KMS-11 (cell line): Measurements from ENCODE around the gene ACR.

ENCODE experiments used
- H2AFZ ChIP-seq: fragments of 200-600 bp; sonication (generic); 2 replicates; pipeline ENCODE4 v1.6.1; 2016; ENCODE audit warnings: antibody characterized with exemption, mixed run types, low read depth
- H3K27ac ChIP-seq: fragments of 200-600 bp; sonication (generic); 2 replicates; pipeline ENCODE4 v1.6.1; 2016; ENCODE audit warnings: mild to moderate bottlenecking, mixed run types
- H3K27me3 ChIP-seq: fragments of 200-600 bp; sonication (generic); 2 replicates; pipeline ENCODE4 v1.6.1; 2017; ENCODE audit warnings: mild to moderate bottlenecking, low read depth, mixed run types, moderate library complexity; ENCODE audit not compliant: insufficient read depth
- H3K36me3 ChIP-seq: fragments of 200-600 bp; sonication (generic); 2 replicates; pipeline ENCODE4 v1.6.1; 2017; ENCODE audit warnings: mild to moderate bottlenecking, mixed run types; ENCODE audit not compliant: insufficient read depth
- H3K4me1 ChIP-seq: fragments of 200-600 bp; sonication (generic); 2 replicates; pipeline ENCODE4 v1.6.1; 2016; ENCODE audit warnings: mild to moderate bottlenecking, low read depth, mixed run types; ENCODE audit not compliant: poor library complexity, severe bottlenecking
- H3K4me2 ChIP-seq: fragments of 200-600 bp; sonication (generic); 2 replicates; pipeline ENCODE4 v1.7.0; 2016; ENCODE audit warnings: mild to moderate bottlenecking, mixed run types
- H3K4me3 ChIP-seq: fragments of 200-600 bp; sonication (generic); IDR thresholded peaks from 2 replicates; pipeline ENCODE4 v1.6.1; 2017; ENCODE audit warnings: low read depth, low read length, mixed read lengths; ENCODE audit not compliant: insufficient read depth
- H3K79me2 ChIP-seq: fragments of 200-600 bp; sonication (generic); 2 replicates; pipeline ENCODE4 v1.6.1; 2016; ENCODE audit warnings: low read depth, mixed run types; ENCODE audit not compliant: insufficient read depth
- H3K9ac ChIP-seq: fragments of 200-600 bp; sonication (generic); 2 replicates; pipeline ENCODE4 v1.6.1; 2016; ENCODE audit warnings: mild to moderate bottlenecking, mixed run types
- H4K20me1 ChIP-seq: fragments of 200-600 bp; sonication (generic); 2 replicates; pipeline ENCODE4 v1.6.1; 2016; ENCODE audit warnings: mild to moderate bottlenecking, mixed run types; ENCODE audit not compliant: insufficient read depth
- TF ChIP-seq, protein P1 (sequence below): fragments of 200-600 bp; sonication (generic); conservative IDR thresholded peaks from 2 replicates; pipeline ENCODE4 v1.6.1; 2017; ENCODE audit warnings: low read depth, mild to moderate bottlenecking, antibody characterized with exemption, low read length, moderate library complexity, mixed read lengths

The ACR gene

DNA sequence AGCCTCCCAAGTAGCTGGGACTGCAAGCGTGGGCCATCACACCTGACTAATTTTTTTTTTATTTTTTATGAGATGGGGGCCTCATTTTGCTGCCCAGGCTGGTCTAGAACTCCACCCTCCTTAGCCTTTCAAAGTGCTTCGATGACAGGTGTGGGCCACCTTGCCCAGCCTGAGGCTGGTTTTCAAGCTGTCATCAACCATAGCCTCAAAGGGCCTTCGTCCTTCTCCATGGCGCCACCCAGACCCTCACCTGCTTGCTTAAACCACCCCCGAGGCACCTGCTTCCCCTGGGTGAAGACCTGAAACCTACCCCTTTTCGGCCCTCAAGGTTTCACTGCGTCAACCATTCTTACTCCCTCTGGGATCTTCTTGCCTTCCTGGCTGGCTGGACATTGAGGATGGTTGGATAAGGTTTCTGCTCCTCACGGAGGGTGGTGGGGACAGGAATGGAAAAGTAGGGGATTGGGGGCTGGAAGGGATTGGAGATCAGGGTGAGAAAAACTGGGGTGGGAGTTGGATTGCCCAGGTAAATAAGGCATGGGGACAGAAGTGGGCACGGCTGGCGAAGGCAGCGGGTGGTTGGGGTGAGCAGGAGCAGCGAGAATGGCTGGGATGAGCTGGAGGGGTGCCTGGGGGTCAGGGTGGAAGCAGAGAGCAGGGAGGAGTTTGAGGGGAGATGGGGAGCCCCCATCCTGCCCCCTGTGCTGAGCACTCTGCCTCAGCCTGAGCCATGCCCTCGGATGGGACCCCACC, 2.8 kb upstream of the ACR start:
- H3K36me3 ChIP-seq, result no peaks in the 10 kb centered on the region
- H3K27me3 ChIP-seq, result no peaks in the 10 kb centered on the region
- H3K9ac ChIP-seq, result no peak overlapping the region
- peaks cover 23% of the 10 kb centered on the region for H3K4me1 ChIP-seq
- no peak overlapping the region for H3K4me3 ChIP-seq
- H3K79me2 ChIP-seq, result no peaks in the 10 kb centered on the region
- H4K20me1 ChIP-seq, result no peaks in the 10 kb centered on the region
- H3K4me2 ChIP-seq, result no peak overlapping the region
- TF ChIP-seq, protein P1, sequence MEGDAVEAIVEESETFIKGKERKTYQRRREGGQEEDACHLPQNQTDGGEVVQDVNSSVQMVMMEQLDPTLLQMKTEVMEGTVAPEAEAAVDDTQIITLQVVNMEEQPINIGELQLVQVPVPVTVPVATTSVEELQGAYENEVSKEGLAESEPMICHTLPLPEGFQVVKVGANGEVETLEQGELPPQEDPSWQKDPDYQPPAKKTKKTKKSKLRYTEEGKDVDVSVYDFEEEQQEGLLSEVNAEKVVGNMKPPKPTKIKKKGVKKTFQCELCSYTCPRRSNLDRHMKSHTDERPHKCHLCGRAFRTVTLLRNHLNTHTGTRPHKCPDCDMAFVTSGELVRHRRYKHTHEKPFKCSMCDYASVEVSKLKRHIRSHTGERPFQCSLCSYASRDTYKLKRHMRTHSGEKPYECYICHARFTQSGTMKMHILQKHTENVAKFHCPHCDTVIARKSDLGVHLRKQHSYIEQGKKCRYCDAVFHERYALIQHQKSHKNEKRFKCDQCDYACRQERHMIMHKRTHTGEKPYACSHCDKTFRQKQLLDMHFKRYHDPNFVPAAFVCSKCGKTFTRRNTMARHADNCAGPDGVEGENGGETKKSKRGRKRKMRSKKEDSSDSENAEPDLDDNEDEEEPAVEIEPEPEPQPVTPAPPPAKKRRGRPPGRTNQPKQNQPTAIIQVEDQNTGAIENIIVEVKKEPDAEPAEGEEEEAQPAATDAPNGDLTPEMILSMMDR, result no peak
- no peak overlapping the region for H3K27ac ChIP-seq
- no peak overlapping the region for H2AFZ ChIP-seq

GRCh38 chr22:50735739-50736030, 2.3 kb upstream of the ACR start:
- H3K36me3 ChIP-seq, result no peaks in the 10 kb centered on the region
- H3K79me2 ChIP-seq, result no peaks in the 10 kb centered on the region
- H3K9ac ChIP-seq, result no peak overlapping the region
- no peak overlapping the region for H3K27ac ChIP-seq
- no peak overlapping the region for H3K4me3 ChIP-seq
- H3K4me2 ChIP-seq, result no peak overlapping the region
- peaks cover 23% of the 10 kb centered on the region for H3K4me1 ChIP-seq
- H4K20me1 ChIP-seq, result no peaks in the 10 kb centered on the region
- H3K27me3 ChIP-seq, result no peaks in the 10 kb centered on the region
- TF ChIP-seq, protein P1, result no peak
- H2AFZ ChIP-seq, result no peak overlapping the region

- no peak overlapping the region for H2AFZ ChIP-seq
- H4K20me1 ChIP-seq, result no peaks in the 10 kb centered on the region
- peaks cover 3% of the 10 kb centered on the region for H3K4me1 ChIP-seq
- TF ChIP-seq, protein P1, result no peak
- H3K36me3 ChIP-seq, result no peaks in the 10 kb centered on the region
- H3K9ac ChIP-seq, result no peak overlapping the region
- H3K4me2 ChIP-seq, result no peak overlapping the region
- no peak overlapping the region for H3K4me3 ChIP-seq
- no peak overlapping the region for H3K27ac ChIP-seq
- H3K79me2 ChIP-seq, result no peaks in the 10 kb centered on the region
- H3K27me3 ChIP-seq, result no peaks in the 10 kb centered on the region
Observed at GRCh38 chr22:50738649-50739227, 734 bp downstream of the ACR start.

DNA sequence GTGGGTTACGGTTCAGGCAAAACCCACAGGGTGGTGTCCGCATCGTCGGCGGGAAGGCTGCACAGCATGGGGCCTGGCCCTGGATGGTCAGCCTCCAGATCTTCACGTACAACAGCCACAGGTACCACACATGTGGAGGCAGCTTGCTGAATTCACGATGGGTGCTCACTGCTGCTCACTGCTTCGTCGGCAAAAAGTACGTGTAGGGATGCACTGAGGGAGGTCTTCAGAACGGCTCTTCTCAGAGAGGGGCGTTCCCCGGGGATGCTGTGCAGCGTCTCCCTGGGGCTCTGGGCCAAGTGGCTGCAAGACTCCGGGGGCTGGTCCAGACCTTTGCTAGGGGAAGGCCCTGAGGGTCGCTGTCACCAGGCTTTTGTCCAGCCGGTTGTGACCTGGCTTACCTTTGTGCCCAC, 1.3 kb downstream of the ACR start:
- no peaks in the 10 kb centered on the region for H3K79me2 ChIP-seq
- TF ChIP-seq, protein P1, result no peak
- no peaks in the 10 kb centered on the region for H3K27me3 ChIP-seq
- no peak overlapping the region for H3K4me2 ChIP-seq
- H3K4me3 ChIP-seq, result no peak overlapping the region
- H2AFZ ChIP-seq, result no peak overlapping the region
- no peak overlapping the region for H3K9ac ChIP-seq
- H4K20me1 ChIP-seq, result no peaks in the 10 kb centered on the region
- no peak overlapping the region for H3K27ac ChIP-seq
- no peaks in the 10 kb centered on the region for H3K36me3 ChIP-seq
- H3K4me1 ChIP-seq, result no peaks in the 10 kb centered on the region
